Activated B cell treated with CpG ODN at 0.5 μM for 24 hours (primary cell): ENCODE measurements around the gene RBMS3. TPM values are rescaled to one million over a fixed set of nuclear protein-coding genes. Genes with fewer than 3 reads are reported as not detected.

Experiments
- ATAC-seq: fragments of 200-7000 bp; cut with Tn5 transposase; one replicate; pipeline ENCODE4 v1.10.0; 2021; ENCODE audit warnings: low read depth, mild to moderate bottlenecking, moderate library complexity
- CTCF ChIA-PET: fragments of 350-600 bp; sonication (Branson Sonifier 250); formaldehyde crosslinking; loops from one replicate; lab custom pipeline; 2021; ENCODE audit warnings: antibody characterized with exemption; lab: Charles Lee
- POLR2A ChIA-PET: fragments of 350-600 bp; sonication (Branson Sonifier 250); formaldehyde crosslinking; loops from one replicate; lab custom pipeline; 2021; ENCODE audit warnings: antibody characterized with exemption; lab: Charles Lee
- DNase-seq: peaks from one replicate; pipeline ENCODE4 v3.0.0; 2022
- H3K27ac Mint-ChIP-seq: one replicate; pipeline ENCODE4 v1.8.0; 2020; ENCODE audit warnings: mixed read lengths
- H3K27me3 Mint-ChIP-seq: one replicate; pipeline ENCODE4 v1.8.0; 2021; ENCODE audit warnings: mixed read lengths
- H3K36me3 Mint-ChIP-seq: one replicate; pipeline ENCODE4 v1.8.0; 2021; ENCODE audit warnings: low read depth, mixed read lengths
- H3K4me1 Mint-ChIP-seq: one replicate; pipeline ENCODE4 v1.8.0; 2021; ENCODE audit warnings: mixed read lengths
- H3K4me3 Mint-ChIP-seq: one replicate; pipeline ENCODE4 v1.8.0; 2020; ENCODE audit warnings: mild to moderate bottlenecking, mixed read lengths
- H3K9me3 Mint-ChIP-seq: one replicate; pipeline ENCODE4 v1.8.0; 2020; ENCODE audit warnings: mixed read lengths
- CTCF ChIP-seq: fragments of 200-600 bp; IDR thresholded peaks from one replicate; pipeline ENCODE4 v1.8.0; 2022; ENCODE audit warnings: antibody characterized with exemption, mild to moderate bottlenecking
- intact Hi-C: fragments of 100-400 bp; cut with micrococcal nuclease; formaldehyde crosslinking; loops from one replicate; pipeline ENCODE4 v1.15.1; 2024
- total RNA-seq: library from RNA; stranded (reverse); gene quantifications from 2 replicates; pipeline ENCODE4 v1.2.3, GENCODE V29; 2022

The RBMS3 gene
- total RNA-seq, 1 donor from 2014 or later = 0.31 TPM

GRCh38 chr3:29576675-29577074 is 295.8 kb downstream of the RBMS3 start:
- no peaks in the 10 kb centered on the region for H3K27me3 Mint-ChIP-seq
- ChIA-PET POLR2A (no interaction called here), CTCF (no interaction called here)
- no peak overlapping the region for H3K4me3 Mint-ChIP-seq
- no peaks in the 10 kb centered on the region for H3K4me1 Mint-ChIP-seq
- intact Hi-C loops = no loop called here
- no peak overlapping the region for H3K27ac Mint-ChIP-seq
- H3K9me3 Mint-ChIP-seq = peaks cover 1% of the 10 kb centered on the region
- TF ChIP-seq CTCF = no peak
- DNase-seq (no peak), ATAC-seq (no peak)
- H3K36me3 Mint-ChIP-seq = no peaks in the 10 kb centered on the region

GRCh38 chr3:29577250-29577649 is 296.4 kb downstream of the RBMS3 start:
- ChIA-PET CTCF (no interaction called here), POLR2A (no interaction called here)
- no peaks in the 10 kb centered on the region for H3K36me3 Mint-ChIP-seq
- DNase-seq (no peak), ATAC-seq (no peak)
- no peaks in the 10 kb centered on the region for H3K27me3 Mint-ChIP-seq
- TF ChIP-seq CTCF = no peak
- H3K9me3 Mint-ChIP-seq = peaks cover 1% of the 10 kb centered on the region
- H3K27ac Mint-ChIP-seq = no peak overlapping the region
- no peak overlapping the region for H3K4me3 Mint-ChIP-seq
- H3K4me1 Mint-ChIP-seq = no peaks in the 10 kb centered on the region
- intact Hi-C loops = no loop called here

- POLR2A ChIA-PET = no interaction called here
- no peak for TF ChIP-seq CTCF
- DNase-seq (no peak), ATAC-seq (no peak)
- H3K36me3 Mint-ChIP-seq = no peaks in the 10 kb centered on the region
- no peak overlapping the region for H3K27ac Mint-ChIP-seq
- no peaks in the 10 kb centered on the region for H3K4me1 Mint-ChIP-seq
- CTCF ChIA-PET = no interaction called here
- H3K9me3 Mint-ChIP-seq = peaks cover 1% of the 10 kb centered on the region
- intact Hi-C loops = no loop called here
- H3K27me3 Mint-ChIP-seq = no peaks in the 10 kb centered on the region
- H3K4me3 Mint-ChIP-seq = no peak overlapping the region
Observed at GRCh38 chr3:29581311-29581710, 300.4 kb downstream of the RBMS3 start.

GRCh38 chr3:29582273-29582672 is 301.4 kb downstream of the RBMS3 start:
- H3K4me1 Mint-ChIP-seq = no peaks in the 10 kb centered on the region
- H3K4me3 Mint-ChIP-seq = no peak overlapping the region
- TF ChIP-seq CTCF = no peak
- ChIA-PET POLR2A (no interaction called here), CTCF (no interaction called here)
- no peaks in the 10 kb centered on the region for H3K27me3 Mint-ChIP-seq
- DNase-seq (no peak), ATAC-seq (no peak)
- intact Hi-C loops = no loop called here
- H3K36me3 Mint-ChIP-seq = no peaks in the 10 kb centered on the region
- peaks cover 1% of the 10 kb centered on the region for H3K9me3 Mint-ChIP-seq
- H3K27ac Mint-ChIP-seq = no peak overlapping the region

- intact Hi-C loops = no loop called here
- Mint-ChIP-seq H3K36me3 (no peaks in the 10 kb centered on the region), H3K9me3 (no peaks in the 10 kb centered on the region), H3K4me3 (no peak overlapping the region), H3K27me3 (no peaks in the 10 kb centered on the region), H3K4me1 (no peaks in the 10 kb centered on the region), H3K27ac (no peak overlapping the region)
- DNase-seq (no peak), ATAC-seq (no peak)
- CTCF ChIA-PET = no interaction called here
- no peak for TF ChIP-seq CTCF
- POLR2A ChIA-PET = no interaction called here
Observed at GRCh38 chr3:29583861-29584260, 303.0 kb downstream of the RBMS3 start.
